ENCODE data around the gene CELSR3.

The CELSR3 gene

DNA sequence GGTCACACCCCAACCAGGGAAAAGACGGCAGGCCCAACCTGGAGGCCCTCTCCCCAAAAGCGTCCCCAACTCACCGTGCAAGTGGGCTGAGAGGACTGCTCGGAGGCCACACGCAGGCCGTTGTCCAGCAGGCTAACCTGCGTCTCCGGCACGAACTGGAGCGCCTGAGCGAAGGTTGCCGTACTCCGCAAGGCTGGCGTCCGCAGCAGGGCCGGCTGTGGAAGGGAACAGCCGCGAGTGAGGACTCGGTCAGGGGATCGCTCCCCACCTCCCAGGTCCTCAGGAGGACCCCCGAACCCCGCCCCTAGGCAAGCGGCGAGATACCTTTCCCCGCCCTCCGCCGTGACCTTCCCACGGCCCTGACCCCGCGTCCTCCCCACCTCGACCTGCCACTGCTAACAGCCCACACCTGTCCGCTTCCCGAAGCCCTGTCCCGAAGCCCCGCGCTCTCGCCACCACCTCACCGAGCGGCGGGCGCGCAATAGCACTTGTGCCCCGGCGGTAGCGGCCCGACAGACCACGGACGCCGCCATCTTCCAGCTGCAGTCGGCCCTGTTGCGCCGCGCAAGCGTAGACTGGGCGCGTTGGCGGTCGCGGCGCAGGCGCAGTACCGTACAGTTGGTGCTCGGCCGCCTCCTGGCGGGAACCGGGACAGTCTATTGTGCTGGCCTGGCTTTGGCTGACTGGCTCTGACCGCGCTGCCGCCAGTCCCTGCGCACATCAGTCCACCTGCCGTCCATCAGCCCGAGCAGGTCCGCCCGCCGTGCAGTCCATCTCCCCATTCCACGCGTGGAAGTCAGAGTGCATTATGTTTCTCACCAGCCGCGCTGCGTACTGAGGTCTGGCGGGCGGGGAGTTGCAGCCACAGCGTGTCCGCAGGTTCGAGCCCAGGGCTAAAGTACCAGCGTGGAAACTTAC lies 53.3 kb downstream of the CELSR3 start, which contains the start of gene UQCRC1:
TSS of gene UQCRC1 (minus strand) at position 559 of the 918 bp plus-strand sequence. CDS start at position 533, 26 bp downstream.
- peak; percentile 95 for DNase-seq (ENCODE audit: low read depth)
- TF ChIP-seq, protein P1, sequence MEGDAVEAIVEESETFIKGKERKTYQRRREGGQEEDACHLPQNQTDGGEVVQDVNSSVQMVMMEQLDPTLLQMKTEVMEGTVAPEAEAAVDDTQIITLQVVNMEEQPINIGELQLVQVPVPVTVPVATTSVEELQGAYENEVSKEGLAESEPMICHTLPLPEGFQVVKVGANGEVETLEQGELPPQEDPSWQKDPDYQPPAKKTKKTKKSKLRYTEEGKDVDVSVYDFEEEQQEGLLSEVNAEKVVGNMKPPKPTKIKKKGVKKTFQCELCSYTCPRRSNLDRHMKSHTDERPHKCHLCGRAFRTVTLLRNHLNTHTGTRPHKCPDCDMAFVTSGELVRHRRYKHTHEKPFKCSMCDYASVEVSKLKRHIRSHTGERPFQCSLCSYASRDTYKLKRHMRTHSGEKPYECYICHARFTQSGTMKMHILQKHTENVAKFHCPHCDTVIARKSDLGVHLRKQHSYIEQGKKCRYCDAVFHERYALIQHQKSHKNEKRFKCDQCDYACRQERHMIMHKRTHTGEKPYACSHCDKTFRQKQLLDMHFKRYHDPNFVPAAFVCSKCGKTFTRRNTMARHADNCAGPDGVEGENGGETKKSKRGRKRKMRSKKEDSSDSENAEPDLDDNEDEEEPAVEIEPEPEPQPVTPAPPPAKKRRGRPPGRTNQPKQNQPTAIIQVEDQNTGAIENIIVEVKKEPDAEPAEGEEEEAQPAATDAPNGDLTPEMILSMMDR (IDR thresholded peaks at IDR 0.05; ENCODE audit: low read length, missing control alignments) = peak; percentile 62
- peak within 1 kb of the TSS; percentile 94 for H3K4me3 ChIP-seq (replicated peaks; ENCODE audit: low read depth, low read length)

DNA sequence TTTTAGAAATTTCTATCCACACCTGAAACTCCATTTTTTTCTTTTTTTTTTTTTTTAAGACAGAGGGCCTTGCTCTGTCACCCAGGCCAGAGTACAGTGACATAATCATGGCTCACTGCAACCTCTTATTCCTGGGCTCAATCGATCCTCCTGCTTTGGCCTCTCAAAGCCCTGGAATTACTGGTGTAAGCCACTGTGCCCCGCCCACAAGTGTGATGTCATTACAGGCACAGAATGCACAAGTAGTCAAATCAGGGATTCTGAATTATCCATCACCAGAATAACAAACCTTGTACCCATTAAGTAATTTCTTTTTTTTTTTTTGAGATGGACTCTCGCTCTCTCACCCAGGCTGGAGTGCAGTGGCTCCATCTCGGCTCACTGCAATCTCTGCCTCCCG lies 55.2 kb downstream of the CELSR3 start:
- DNase-seq (ENCODE audit: low read depth) = peak; percentile 14
- TF ChIP-seq, protein P1 (IDR thresholded peaks at IDR 0.05; ENCODE audit: low read length, missing control alignments) = no peak
- no peak overlapping the region for H3K4me3 ChIP-seq (replicated peaks; ENCODE audit: low read depth, low read length)

DNA sequence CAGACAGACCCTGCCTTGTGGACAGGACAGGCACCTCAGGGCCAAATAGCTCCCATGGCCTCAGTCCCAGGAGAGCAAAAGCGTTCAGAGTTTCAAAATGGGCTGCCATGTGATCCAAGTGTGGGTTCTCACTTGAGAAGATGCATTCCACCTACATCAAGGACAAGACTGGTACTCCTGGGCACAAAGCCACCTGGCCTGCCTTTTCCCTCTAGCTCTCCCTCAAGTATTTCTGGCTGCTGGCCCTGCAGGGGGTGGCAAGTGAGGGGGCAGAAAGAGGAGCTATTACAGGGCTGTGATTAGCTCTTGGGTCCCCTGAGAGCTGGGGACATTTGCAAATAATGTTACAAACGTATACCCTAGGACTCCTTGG lies 61.1 kb downstream of the CELSR3 start:
- TF ChIP-seq, protein P1 (IDR thresholded peaks at IDR 0.05; ENCODE audit: low read length, missing control alignments) = no peak
- no peak for DNase-seq (ENCODE audit: low read depth)
- no peak overlapping the region for H3K4me3 ChIP-seq (replicated peaks; ENCODE audit: low read depth, low read length)

DNA sequence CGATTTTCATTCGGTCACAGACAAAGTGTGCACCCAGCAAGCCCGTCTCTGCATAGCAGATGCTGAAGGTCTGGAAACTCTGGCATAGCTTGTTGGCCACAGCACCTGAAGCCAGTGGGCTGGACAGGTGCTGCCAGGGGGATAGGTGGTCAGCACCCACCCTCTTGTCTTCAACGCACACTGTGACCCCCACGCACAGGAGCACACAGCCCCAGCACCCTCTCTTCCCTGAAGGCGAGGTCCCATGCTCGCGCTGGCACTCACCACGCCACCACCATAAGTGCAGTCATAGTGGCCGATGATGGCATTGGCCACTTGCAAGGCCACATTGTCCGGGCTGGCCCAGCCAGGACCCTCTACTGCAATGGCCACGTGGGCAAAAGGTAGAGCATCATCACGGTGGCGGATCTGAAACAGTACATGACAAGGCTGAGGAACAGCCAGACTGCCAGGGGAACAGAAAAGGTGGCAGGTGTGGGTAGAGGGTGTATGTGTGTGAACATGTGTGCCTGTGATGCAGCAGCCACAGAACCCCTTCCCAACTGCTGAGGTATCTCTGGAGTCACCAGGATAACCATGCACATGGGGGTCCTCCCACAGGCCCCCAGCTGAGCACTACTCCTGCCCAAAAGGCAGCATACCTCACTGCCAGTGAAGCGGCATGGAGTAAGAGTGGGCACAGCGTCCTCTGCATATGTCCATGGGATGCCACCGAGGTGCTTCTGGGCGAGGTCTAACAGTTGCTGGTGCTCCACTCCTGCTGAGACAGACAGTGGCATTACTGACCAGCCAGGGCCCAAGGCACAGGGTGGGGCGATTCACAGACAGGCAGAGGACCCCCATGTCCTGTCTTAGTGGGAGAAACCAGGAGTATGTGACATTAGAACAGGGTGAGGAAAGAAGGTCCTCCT lies 61.7 kb downstream of the CELSR3 start:
- H3K4me3 ChIP-seq (replicated peaks; ENCODE audit: low read depth, low read length) = no peak overlapping the region
- DNase-seq (ENCODE audit: low read depth) = no peak
- TF ChIP-seq, protein P1 (IDR thresholded peaks at IDR 0.05; ENCODE audit: low read length, missing control alignments) = no peak

DNA sequence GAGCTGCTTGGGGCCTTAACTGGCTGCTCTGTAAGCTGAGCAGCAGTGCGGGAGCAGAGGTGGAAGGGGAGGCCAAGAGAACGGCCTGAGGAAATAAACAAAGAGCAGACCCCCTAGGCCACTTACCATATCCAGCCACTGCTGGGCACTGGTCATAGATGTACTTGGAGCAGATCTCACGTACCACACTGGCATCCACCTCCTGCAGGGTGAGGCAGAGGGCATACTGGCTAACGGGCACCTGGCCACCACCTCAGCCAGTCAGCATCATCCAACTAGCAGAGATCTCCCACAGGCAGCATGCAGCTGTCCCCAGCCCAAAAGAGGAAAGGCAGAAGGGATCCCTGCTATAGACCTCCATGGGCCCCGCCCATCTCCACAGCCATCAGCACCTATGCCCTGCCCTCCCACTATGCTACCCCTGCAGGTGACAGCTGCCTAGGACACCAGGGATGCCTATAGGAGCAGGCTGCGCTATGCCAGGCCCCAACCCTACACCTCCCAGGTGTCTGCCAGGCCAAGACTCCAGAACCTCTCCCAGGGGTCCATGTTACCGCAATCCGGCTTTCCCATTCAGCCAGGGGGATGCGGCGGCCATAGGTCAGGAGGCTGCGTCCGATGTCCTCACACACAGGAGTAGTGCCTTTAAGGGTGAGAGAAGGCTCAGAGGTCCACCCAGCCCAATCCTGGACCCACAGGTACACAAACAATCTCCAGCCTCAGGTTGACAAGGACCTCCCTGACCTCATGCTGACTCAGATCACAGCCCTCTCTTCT lies 63.0 kb downstream of the CELSR3 start:
- TF ChIP-seq, protein P1 (IDR thresholded peaks at IDR 0.05; ENCODE audit: low read length, missing control alignments) = no peak
- no peak for DNase-seq (ENCODE audit: low read depth)
- no peak overlapping the region for H3K4me3 ChIP-seq (replicated peaks; ENCODE audit: low read depth, low read length)

DNA sequence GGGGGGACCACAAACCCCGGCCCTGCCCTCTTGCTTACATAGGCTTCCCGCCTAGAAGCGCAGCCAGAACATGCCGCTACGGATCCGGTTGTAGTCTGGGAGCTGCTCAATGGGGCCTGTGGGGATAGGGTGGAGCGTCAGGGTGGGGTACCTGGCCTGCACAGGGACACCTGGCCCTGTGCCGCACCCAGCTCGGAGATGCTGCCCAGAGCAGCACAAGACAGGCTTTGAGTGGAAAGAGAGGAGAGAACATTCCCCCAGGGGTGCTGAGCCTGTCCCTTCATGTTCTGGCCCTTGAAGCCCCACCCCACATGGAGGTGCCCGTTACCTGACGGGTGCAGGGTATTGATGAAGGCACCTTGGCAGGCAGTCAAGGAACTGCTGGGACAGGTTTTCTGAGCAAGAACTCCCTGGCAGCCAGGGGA lies 63.6 kb downstream of the CELSR3 start:
- no peak overlapping the region for H3K4me3 ChIP-seq (replicated peaks; ENCODE audit: low read depth, low read length)
- TF ChIP-seq, protein P1 (IDR thresholded peaks at IDR 0.05; ENCODE audit: low read length, missing control alignments) = no peak
- DNase-seq (ENCODE audit: low read depth) = no peak

Measured in fibroblast of pulmonary artery (primary cell).